AG10803 (cell line): ENCODE data around the gene DUSP7.

ENCODE experiments used
- DNase-seq: peaks from one replicate; pipeline ENCODE4 v3.0.0; 2010; ENCODE audit warnings: low read depth
- H3K4me3 ChIP-seq: 2 replicates; pipeline ENCODE4 v1.5.1; 2011; ENCODE audit warnings: mild to moderate bottlenecking, low read length, control low read depth
- CTCF ChIP-seq: conservative IDR thresholded peaks from 2 replicates; pipeline ENCODE4 v1.5.1; 2011; ENCODE audit warnings: mild to moderate bottlenecking, low read length, control low read depth, inconsistent platforms

DUSP7 gene

GRCh38 chr3:52085681-52086282 is 29.4 kb upstream of the DUSP7 start:
- no peak overlapping the region for H3K4me3 ChIP-seq
- TF ChIP-seq CTCF = no peak
- DNase-seq = no peak

- H3K4me3 ChIP-seq = no peak overlapping the region
- no peak for DNase-seq
- no peak for TF ChIP-seq CTCF
Measured at GRCh38 chr3:52084954-52085680, 28.7 kb upstream of the DUSP7 start.

- no peak for DNase-seq
- TF ChIP-seq CTCF = no peak
- no peak overlapping the region for H3K4me3 ChIP-seq
Measured at GRCh38 chr3:52084216-52084945, 28.0 kb upstream of the DUSP7 start.

- no peak for DNase-seq
Measured at GRCh38 chr3:52083556-52084087, 27.3 kb upstream of the DUSP7 start.

GRCh38 chr3:52082951-52083350 is 26.6 kb upstream of the DUSP7 start:
- DNase-seq = no peak
- no peak for TF ChIP-seq CTCF
- no peak overlapping the region for H3K4me3 ChIP-seq

More at GRCh38 chr3:52083556-52084087, 27.3 kb upstream of the DUSP7 start:
- no peak overlapping the region for H3K4me3 ChIP-seq
- TF ChIP-seq CTCF = no peak

GRCh38 chr3:52080830-52081719 is 24.7 kb upstream of the DUSP7 start:
- H3K4me3 ChIP-seq = no peak overlapping the region
- TF ChIP-seq CTCF = no peak
- no peak for DNase-seq
